Activated CD4-positive, alpha-beta memory T cell treated with anti-CD3 and anti-CD28 coated beads, Interleukin-2, amount 10 ng/mL, durations not matched to agents 7 days and 5 days (primary cell): ENCODE measurements around the gene KCNA2. TPM values are rescaled to one million over a fixed set of nuclear protein-coding genes. Genes with fewer than 3 reads are reported as not detected.

ENCODE experiments used
- CTCF ChIA-PET: fragments of 350-600 bp; sonication (Branson Sonifier 250); formaldehyde crosslinking; loops from one replicate; lab custom pipeline; 2021; ENCODE audit warnings: antibody characterized with exemption, inconsistent platforms; lab: Charles Lee
- POLR2A ChIA-PET: fragments of 350-600 bp; sonication (Branson Sonifier 250); formaldehyde crosslinking; loops from one replicate; lab custom pipeline; 2021; ENCODE audit warnings: antibody characterized with exemption; lab: Charles Lee
- DNase-seq: peaks from one replicate; pipeline ENCODE4 v3.0.0-alpha.2; 2020
- H3K27ac Mint-ChIP-seq: one replicate; pipeline ENCODE4 v1.8.0; 2021; ENCODE audit warnings: mild to moderate bottlenecking, mixed read lengths
- H3K27me3 Mint-ChIP-seq: one replicate; pipeline ENCODE4 v1.8.0; 2021; ENCODE audit warnings: mixed read lengths
- H3K36me3 Mint-ChIP-seq: one replicate; pipeline ENCODE4 v1.8.0; 2021; ENCODE audit warnings: low read depth, mixed read lengths
- H3K4me1 Mint-ChIP-seq: one replicate; pipeline ENCODE4 v1.8.0; 2021; ENCODE audit warnings: mixed read lengths
- H3K4me3 Mint-ChIP-seq: one replicate; pipeline ENCODE4 v1.8.0; 2021; ENCODE audit warnings: mild to moderate bottlenecking, mixed read lengths
- H3K9me3 Mint-ChIP-seq: one replicate; pipeline ENCODE4 v1.8.0; 2021; ENCODE audit warnings: mixed read lengths
- total RNA-seq, 2 experiments: library from RNA; stranded (reverse); gene quantifications; one replicate each; pipeline ENCODE4 v1.2.3, GENCODE V29; 2021

KCNA2 gene
- 1 to 10 TPM; 5.9 to 6.6 TPM for total RNA-seq

DNA sequence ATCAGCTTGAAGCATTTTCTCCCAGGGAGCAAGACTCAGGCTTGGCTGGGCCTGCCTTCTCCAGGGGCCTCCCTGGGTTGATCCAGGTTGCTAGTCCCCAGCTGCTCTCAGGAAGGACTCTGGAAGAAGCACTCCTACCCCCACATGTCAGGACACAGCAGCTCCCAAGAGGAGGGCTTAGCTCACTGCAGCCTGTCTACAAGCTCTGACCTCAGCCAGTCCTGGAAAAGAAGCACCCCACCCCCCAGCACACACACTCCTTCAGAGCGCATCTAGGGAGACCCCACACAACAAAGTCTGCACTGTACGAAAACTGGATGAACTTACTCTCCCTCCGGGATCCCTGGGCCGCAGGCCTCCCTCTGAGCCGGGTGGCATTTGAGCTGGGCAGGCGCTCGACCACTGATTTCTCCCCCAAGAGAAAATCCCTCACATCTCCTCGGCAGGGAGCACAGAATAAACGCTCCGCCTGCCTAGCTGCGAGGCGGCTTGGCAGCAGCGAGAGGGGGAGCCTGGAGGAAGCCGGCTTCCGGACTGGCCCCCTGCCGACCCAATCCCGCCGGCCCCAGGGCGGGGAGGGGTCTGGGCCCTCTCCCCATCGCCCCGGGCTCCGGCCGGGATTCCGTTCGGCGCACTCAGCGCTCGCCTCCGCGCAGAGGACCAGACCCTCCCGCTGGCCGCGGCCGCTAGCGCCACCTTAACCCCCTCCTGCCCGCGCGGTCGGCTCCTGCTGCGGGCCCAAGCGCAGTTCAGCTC lies at the start of gene KCNA2:
TSS of gene KCNA2 (minus strand) at position 458 of the 756 bp plus-strand sequence. CDS start 1,576 bp downstream, outside the sequence.
- no peak within 1 kb of the TSS for H3K27ac Mint-ChIP-seq
- H3K4me1 Mint-ChIP-seq = peaks cover 41% of the 10 kb centered on the region
- peaks cover 43% of the 10 kb centered on the region for H3K27me3 Mint-ChIP-seq
- POLR2A ChIA-PET = interaction anchor here (0.6 to 2.2 kb wide), 13 partner anchors 9 to 304 kb away, joined by 3 to 13 read pairs (median 3); no protein-coding TSS in a partner anchor
- CTCF ChIA-PET = interaction anchor here (0.7 to 5.0 kb wide), 14 partner anchors 8 to 399 kb away, joined by 3 to 23 read pairs (median 4); partner anchors contain the start of gene KCNA10
- peak within 1 kb of the TSS; percentile 68 for H3K4me3 Mint-ChIP-seq
- no peaks in the 10 kb centered on the region for H3K9me3 Mint-ChIP-seq
- DNase-seq = peak; percentile 15
- peaks cover 2% of the 10 kb centered on the region for H3K36me3 Mint-ChIP-seq

DNA sequence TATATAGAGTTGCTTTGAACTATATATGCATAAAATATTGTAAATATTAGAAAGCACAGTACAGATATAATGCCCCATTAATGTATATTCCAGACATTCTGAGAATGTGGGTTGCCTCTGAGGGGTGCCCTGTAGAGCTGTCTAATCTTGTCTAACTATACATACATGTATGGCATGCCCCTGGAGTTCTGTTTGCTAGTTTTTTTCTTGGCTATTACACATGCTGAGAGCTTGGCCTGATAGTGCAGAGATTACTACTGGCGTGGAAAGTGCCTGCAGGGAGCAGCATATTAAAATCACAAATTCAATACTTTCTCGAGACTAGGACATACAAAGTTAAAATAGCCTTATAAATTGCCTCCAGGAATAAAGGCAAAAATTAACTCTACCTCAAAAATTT lies 44.5 kb upstream of the KCNA2 start:
- H3K4me3 Mint-ChIP-seq = no peak overlapping the region
- peaks cover 19% of the 10 kb centered on the region for H3K36me3 Mint-ChIP-seq
- DNase-seq = no peak
- peaks cover 23% of the 10 kb centered on the region for H3K4me1 Mint-ChIP-seq
- no peaks in the 10 kb centered on the region for H3K9me3 Mint-ChIP-seq
- POLR2A ChIA-PET = interaction anchor here (0.8 to 13.5 kb wide), 5 partner anchors 17 to 314 kb away, joined by 3 to 326 read pairs (median 94); partner anchors contain the start of genes CD53 and KCNA3
- no peak overlapping the region for H3K27ac Mint-ChIP-seq
- CTCF ChIA-PET = interaction anchor here (2.1 to 7.5 kb wide), 3 partner anchors 14 to 20 kb away, joined by 7 to 73 read pairs (median 48); no protein-coding TSS in a partner anchor
- H3K27me3 Mint-ChIP-seq = no peaks in the 10 kb centered on the region

DNA sequence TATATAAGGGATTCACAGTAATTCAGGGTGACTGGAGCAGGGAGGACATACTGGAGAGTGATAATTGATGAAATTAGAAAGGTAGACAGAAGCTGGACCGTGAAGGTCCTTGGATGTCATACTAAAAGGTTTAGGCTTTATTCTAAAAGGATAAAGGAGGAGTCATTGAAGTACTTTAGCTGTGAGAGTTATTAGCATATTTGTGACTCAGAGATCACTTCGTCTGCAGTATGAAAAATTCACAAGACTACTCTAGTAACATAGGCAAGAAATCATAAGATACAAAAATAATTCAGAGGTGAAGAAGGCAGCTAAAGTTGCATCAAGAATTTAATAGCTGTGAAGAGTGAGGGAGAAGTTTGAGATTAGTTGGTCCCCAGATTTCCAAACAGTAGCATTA lies 42.3 kb upstream of the KCNA2 start:
- POLR2A ChIA-PET = interaction anchor here (0.6 to 13.5 kb wide), 13 partner anchors 9 to 309 kb away, joined by 3 to 326 read pairs (median 36); partner anchors contain the start of genes CD53, KCNA3 and RBM15
- CTCF ChIA-PET = interaction anchor here (0.8 to 9.3 kb wide), 13 partner anchors 9 to 132 kb away, joined by 3 to 73 read pairs (median 7); partner anchors contain the start of gene KCNA3
- DNase-seq = no peak
- Mint-ChIP-seq H3K27ac (no peak overlapping the region), H3K4me1 (peaks cover 32% of the 10 kb centered on the region), H3K4me3 (no peak overlapping the region), H3K36me3 (peaks cover 10% of the 10 kb centered on the region), H3K9me3 (no peaks in the 10 kb centered on the region), H3K27me3 (no peaks in the 10 kb centered on the region)

DNA sequence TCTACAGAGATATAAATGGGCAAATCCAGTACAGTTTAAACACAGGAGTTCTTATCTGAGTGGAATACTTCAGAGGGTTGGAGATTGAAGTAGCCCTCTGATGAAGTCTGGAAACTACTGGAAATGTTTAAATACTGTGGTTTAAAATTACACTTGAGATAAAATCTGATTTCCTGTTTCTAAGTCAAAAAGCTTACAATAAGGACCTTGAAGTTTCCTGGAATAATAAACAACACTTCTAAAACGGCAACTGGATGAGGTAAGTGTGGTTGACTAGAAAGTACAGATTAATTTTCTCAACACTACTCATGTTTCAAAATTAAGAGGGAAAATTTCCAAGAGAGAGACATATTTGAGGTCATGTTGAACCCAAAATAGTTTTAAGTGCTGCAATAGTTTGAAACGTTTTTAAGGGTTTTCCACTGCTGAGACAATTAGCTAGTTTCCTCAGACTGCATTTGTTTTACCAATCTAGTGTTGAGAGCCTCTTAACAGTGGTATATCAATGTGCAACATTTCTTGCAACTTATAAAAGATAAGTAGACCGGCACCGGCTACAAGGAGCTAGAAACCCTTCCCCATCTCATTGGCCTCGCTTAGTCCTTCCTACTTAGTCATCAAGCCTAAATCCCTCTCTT lies 41.2 kb upstream of the KCNA2 start:
- no peak for DNase-seq
- Mint-ChIP-seq H3K4me1 (peaks cover 39% of the 10 kb centered on the region), H3K4me3 (no peak overlapping the region), H3K9me3 (no peaks in the 10 kb centered on the region), H3K27me3 (no peaks in the 10 kb centered on the region), H3K27ac (no peak overlapping the region), H3K36me3 (peaks cover 7% of the 10 kb centered on the region)
- ChIA-PET CTCF (interaction anchor here (0.7 to 9.3 kb wide), 15 partner anchors 10 to 317 kb away, joined by 3 to 73 read pairs (median 6); no protein-coding TSS in a partner anchor), POLR2A (interaction anchor here (0.6 to 13.5 kb wide), 12 partner anchors 11 to 308 kb away, joined by 3 to 326 read pairs (median 38); partner anchors contain the start of genes CD53, KCNA3 and RBM15)

DNA sequence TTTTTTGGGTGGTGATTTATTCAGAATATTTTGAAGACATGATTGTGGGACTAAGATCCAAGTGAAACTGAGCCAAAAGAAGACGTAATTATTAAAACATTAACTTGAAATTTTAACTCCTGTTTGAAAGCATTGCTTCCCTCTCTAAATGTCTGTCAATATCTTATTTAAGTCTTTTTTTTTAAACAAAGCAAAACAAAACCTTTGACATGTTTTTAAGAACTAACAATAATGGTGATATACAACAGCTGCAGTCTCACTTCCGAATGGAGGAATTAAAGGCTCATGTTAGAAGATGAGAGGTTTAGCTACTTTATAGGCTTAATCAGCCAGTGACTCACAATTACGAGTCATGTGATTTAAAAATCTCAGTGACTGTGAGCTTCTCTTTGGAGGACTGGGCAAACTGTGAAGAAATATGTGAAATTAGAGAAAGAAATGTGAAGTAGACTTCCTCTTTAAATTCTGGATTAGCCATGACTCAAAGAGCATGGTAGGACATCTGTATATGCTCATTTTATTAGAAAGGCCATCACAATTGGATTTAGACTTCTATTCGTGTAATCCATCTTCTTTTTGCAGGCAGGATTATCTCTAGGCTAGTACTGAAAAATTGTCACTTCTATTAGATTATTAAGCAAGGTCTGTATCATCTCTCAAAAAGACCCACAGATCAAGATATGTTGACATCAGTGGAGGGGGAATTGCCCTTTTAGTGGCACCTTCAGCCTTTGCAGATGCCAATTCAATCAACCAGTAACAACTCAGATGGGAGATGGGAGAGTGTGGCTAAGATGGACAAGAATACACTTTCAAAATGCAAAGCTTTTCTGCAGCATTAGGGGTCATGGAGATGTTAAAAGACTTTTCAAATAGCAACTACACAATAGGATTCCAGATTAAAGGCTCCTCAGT lies 39.9 kb upstream of the KCNA2 start:
- CTCF ChIA-PET = interaction anchor here (1.1 to 9.3 kb wide), 8 partner anchors 7 to 141 kb away, joined by 4 to 73 read pairs (median 14); no protein-coding TSS in a partner anchor
- Mint-ChIP-seq H3K36me3 (peaks cover 14% of the 10 kb centered on the region), H3K4me3 (peak overlapping the region; percentile 1), H3K4me1 (peaks cover 47% of the 10 kb centered on the region), H3K27ac (no peak overlapping the region), H3K27me3 (no peaks in the 10 kb centered on the region), H3K9me3 (peaks cover 8% of the 10 kb centered on the region)
- POLR2A ChIA-PET = interaction anchor here (1.3 to 13.5 kb wide), 9 partner anchors 12 to 231 kb away, joined by 3 to 326 read pairs (median 49); partner anchors contain the start of genes CD53 and KCNA3
- DNase-seq = no peak

DNA sequence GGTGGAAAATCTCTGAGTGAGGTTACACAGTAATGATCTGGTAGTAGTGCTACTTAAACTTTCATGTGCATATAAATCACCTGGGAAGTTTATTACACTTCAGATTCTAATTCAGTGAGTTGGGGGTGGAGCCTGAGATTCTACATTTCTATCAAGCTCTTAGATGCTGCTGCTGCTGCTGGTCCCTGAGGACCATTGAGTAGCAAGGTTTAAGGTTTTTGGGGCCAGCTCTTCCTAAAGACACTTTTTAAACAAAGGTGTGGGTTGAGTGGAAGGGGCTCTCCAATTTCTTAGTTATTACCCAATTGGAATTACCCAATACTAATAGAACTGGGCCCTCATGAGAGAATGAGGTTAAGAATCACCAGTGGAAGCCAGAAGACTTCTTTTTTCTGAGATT lies 39.1 kb upstream of the KCNA2 start:
- POLR2A ChIA-PET = interaction anchor here (1.0 to 13.5 kb wide), 5 partner anchors 11 to 229 kb away, joined by 3 to 326 read pairs (median 94); partner anchors contain the start of gene KCNA3
- no peaks in the 10 kb centered on the region for H3K27me3 Mint-ChIP-seq
- peaks cover 18% of the 10 kb centered on the region for H3K36me3 Mint-ChIP-seq
- H3K27ac Mint-ChIP-seq = no peak overlapping the region
- no peak for DNase-seq
- no peak overlapping the region for H3K4me3 Mint-ChIP-seq
- CTCF ChIA-PET = interaction anchor here (1.2 to 9.3 kb wide), 6 partner anchors 8 to 307 kb away, joined by 4 to 73 read pairs (median 11); no protein-coding TSS in a partner anchor
- peaks cover 11% of the 10 kb centered on the region for H3K9me3 Mint-ChIP-seq
- peaks cover 47% of the 10 kb centered on the region for H3K4me1 Mint-ChIP-seq

DNA sequence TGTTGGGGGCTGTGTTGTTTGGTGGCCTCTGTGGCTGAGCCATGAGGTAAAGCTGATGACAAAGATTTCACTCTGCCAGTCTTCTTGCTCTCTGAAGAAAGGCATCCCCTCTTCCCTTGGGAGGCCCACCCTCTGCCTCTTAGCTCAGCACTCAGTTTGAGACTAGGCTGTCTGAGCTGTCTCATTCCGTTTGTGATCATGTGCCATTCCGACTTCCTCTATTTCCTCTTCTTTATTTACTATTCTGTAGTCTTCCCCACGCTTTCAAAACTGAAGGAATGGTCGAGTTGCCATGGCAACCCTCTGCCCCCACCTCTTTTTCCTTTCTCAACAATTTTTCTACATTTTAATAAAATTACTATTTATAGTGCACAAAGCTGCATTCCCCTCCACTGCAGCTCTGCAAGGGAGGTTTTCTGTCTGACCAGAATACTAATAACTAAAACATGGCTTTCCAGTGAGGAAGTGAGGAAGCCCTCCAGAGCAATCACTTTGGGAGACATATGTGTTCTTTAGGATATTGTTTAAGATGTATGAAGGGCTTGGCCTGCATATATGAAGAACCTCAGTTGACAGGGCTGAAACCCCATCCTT lies 37.8 kb upstream of the KCNA2 start:
- peaks cover 59% of the 10 kb centered on the region for H3K4me1 Mint-ChIP-seq

DNA sequence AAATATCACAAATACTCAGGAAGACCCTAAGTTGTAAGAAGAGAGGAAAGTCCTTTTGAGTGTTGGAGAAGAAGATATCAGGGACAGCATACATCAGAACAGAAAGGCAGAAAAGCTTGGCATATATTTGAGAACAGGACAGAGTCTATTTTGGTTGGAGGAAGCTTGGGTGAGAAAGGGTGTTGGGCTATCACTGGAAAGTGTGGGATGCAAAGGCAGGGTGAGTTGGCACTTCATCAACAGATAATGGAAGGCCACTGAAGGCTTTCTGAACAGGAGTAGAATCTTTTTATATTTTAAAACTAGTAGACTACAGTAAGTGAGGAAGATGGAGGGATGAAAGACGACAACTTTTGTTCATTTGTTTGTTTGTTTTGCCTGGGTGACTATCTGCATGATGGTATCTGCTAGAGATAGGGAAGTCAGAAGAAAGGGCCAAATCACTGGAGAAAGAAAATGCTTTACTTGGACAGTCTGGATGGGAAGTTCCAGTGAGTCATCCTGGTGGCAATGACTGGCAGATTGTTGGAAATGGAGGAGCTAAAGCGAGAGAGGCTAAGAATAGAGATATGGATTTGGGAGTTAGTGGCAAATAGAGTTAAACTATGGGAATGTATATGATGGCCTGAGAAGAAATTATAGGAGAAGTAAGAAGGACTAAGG lies 33.7 kb upstream of the KCNA2 start:
- Mint-ChIP-seq H3K9me3 (peaks cover 17% of the 10 kb centered on the region), H3K4me1 (peaks cover 94% of the 10 kb centered on the region), H3K27ac (peak overlapping the region; percentile 24), H3K36me3 (peaks cover 26% of the 10 kb centered on the region), H3K27me3 (no peaks in the 10 kb centered on the region), H3K4me3 (no peak overlapping the region)
- POLR2A ChIA-PET = interaction anchor here (0.9 to 15.0 kb wide), 4 partner anchors 8 to 236 kb away, joined by 3 to 326 read pairs (median 108); partner anchors contain the start of gene KCNA3
- no peak for DNase-seq
- CTCF ChIA-PET = interaction anchor here (6.5 kb wide), 1 partner anchor 8 kb away, joined by 73 read pairs; no protein-coding TSS in a partner anchor

More for the DNA sequence above, 37.8 kb upstream of the KCNA2 start:
- ChIA-PET POLR2A (interaction anchor here (1.2 to 13.5 kb wide), 4 partner anchors 10 to 230 kb away, joined by 4 to 326 read pairs (median 126); partner anchors contain the start of gene KCNA3), CTCF (interaction anchor here (1.1 to 9.3 kb wide), 5 partner anchors 8 to 306 kb away, joined by 3 to 73 read pairs (median 6); no protein-coding TSS in a partner anchor)
- peaks cover 26% of the 10 kb centered on the region for H3K36me3 Mint-ChIP-seq
- H3K27ac Mint-ChIP-seq = peak overlapping the region; percentile 29
- peaks cover 17% of the 10 kb centered on the region for H3K9me3 Mint-ChIP-seq
- no peaks in the 10 kb centered on the region for H3K27me3 Mint-ChIP-seq
- H3K4me3 Mint-ChIP-seq = no peak overlapping the region
- no peak for DNase-seq

DNA sequence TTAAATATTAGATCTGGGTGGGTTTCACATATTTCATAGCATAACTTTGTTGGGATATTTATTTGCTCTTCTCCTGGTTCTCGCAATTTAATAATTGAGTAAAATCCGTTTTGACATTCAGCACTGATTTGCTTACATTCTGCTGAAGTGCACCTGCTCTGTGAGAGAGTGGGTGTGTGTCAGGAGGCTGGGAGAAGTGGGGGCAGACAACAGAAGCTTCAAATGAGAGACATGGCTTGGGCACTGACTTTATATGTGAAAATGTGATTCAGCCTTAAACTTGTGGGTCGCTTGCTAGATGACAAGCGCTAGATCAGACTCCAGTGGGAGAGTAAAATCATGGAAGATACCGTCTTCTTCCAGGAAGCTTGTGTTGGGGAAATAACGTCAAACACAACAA lies 32.4 kb upstream of the KCNA2 start:
- no peaks in the 10 kb centered on the region for H3K27me3 Mint-ChIP-seq
- no peak for DNase-seq
- ChIA-PET POLR2A (interaction anchor here (1.4 to 15.0 kb wide), 5 partner anchors 9 to 36 kb away, joined by 4 to 326 read pairs (median 11); partner anchors contain the start of gene KCNA3), CTCF (interaction anchor here (0.9 to 6.5 kb wide), 4 partner anchors 8 to 127 kb away, joined by 3 to 73 read pairs (median 7); no protein-coding TSS in a partner anchor)
- H3K27ac Mint-ChIP-seq = no peak overlapping the region
- H3K9me3 Mint-ChIP-seq = peaks cover 17% of the 10 kb centered on the region
- H3K36me3 Mint-ChIP-seq = peaks cover 25% of the 10 kb centered on the region
- no peak overlapping the region for H3K4me3 Mint-ChIP-seq
- peaks cover 95% of the 10 kb centered on the region for H3K4me1 Mint-ChIP-seq

DNA sequence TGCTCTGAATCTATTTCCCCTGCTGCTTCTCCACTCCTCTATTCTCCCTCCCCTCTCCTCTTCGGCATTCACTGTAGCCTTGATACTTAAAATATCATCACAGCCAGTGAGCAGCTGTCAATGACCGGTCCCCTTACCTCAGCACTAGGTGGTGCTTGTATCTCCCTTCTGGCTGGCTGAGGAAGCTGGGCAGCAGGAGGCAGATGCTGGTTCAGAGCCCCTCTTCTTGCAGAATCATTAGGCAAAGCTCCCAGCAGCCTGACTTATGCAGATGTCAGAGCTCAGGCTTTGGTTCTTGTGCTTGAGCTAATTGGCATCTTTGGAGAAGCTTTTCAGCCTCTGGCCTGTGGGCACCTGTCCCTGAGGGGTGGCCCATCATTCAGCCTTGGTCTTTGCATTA lies 31.9 kb upstream of the KCNA2 start:
- Mint-ChIP-seq H3K4me3 (no peak overlapping the region), H3K27ac (peak overlapping the region; percentile 48), H3K4me1 (peaks cover 95% of the 10 kb centered on the region), H3K36me3 (peaks cover 24% of the 10 kb centered on the region), H3K27me3 (no peaks in the 10 kb centered on the region), H3K9me3 (peaks cover 17% of the 10 kb centered on the region)
- DNase-seq = no peak
- ChIA-PET POLR2A (interaction anchor here (1.4 to 15.0 kb wide), 5 partner anchors 9 to 37 kb away, joined by 4 to 326 read pairs (median 11); partner anchors contain the start of gene KCNA3), CTCF (interaction anchor here (0.9 to 6.5 kb wide), 5 partner anchors 8 to 128 kb away, joined by 3 to 73 read pairs (median 5); no protein-coding TSS in a partner anchor)
